H9 (cell line): ENCODE results near the gene CDH26. TPM values are rescaled to one million over a fixed set of nuclear protein-coding genes. Genes with fewer than 3 reads are reported as not detected.
A peak's percentile ranks its signal among the peaks of the same experiment; 100 is the strongest.

Experiments used
- DNase-seq: peaks from one replicate; pipeline ENCODE4 v3.0.0-alpha.2; 2017
- H2AFZ ChIP-seq: one replicate; pipeline ENCODE4 v1.6.1; 2013; ENCODE audit warnings: mild to moderate bottlenecking, low read length, control low read depth, moderate library complexity
- H2AK5ac ChIP-seq: 2 replicates; pipeline ENCODE4 v1.6.1; 2013; ENCODE audit warnings: low read length, control low read depth, mixed read lengths; ENCODE audit not compliant: insufficient read length
- H2BK120ac ChIP-seq: one replicate; pipeline ENCODE4 v1.6.1; 2013; ENCODE audit warnings: low read depth, mild to moderate bottlenecking, low read length, control low read depth, inconsistent platforms; ENCODE audit not compliant: poor library complexity, severe bottlenecking
- H2BK12ac ChIP-seq: 2 replicates; pipeline ENCODE4 v1.6.1; 2013; ENCODE audit warnings: low read length, control low read depth, mixed read lengths, low read depth; ENCODE audit not compliant: insufficient read length
- H2BK15ac ChIP-seq: 2 replicates; pipeline ENCODE4 v1.6.1; 2013; ENCODE audit warnings: low read depth, low read length, control low read depth
- H2BK20ac ChIP-seq: one replicate; pipeline ENCODE4 v1.6.1; 2013; ENCODE audit warnings: low read depth, mild to moderate bottlenecking, low read length, control low read depth, inconsistent platforms; ENCODE audit not compliant: poor library complexity, severe bottlenecking
- H2BK5ac ChIP-seq: 2 replicates; pipeline ENCODE4 v1.6.1; 2013; ENCODE audit warnings: low read length, control low read depth, mixed read lengths; ENCODE audit not compliant: insufficient read length
- H3K14ac ChIP-seq: 2 replicates; pipeline ENCODE4 v1.6.1; 2013; ENCODE audit warnings: low read length, control low read depth; ENCODE audit not compliant: insufficient read depth
- H3K18ac ChIP-seq: 2 replicates; pipeline ENCODE4 v1.6.1; 2013; ENCODE audit warnings: low read depth, mild to moderate bottlenecking, mixed read lengths, low read length, control low read depth; ENCODE audit not compliant: insufficient read length
- H3K23ac ChIP-seq: 2 replicates; pipeline ENCODE4 v1.6.1; 2013; ENCODE audit warnings: low read length, control low read depth, mixed read lengths, low read depth; ENCODE audit not compliant: insufficient read length
- H3K23me2 ChIP-seq: 2 replicates; pipeline ENCODE4 v1.6.1; 2013; ENCODE audit warnings: low read depth, mild to moderate bottlenecking, mixed read lengths, low read length, control low read depth; ENCODE audit not compliant: insufficient read length, poor library complexity, severe bottlenecking
- H3K27ac ChIP-seq: 2 replicates; pipeline ENCODE4 v1.5.1; 2013; ENCODE audit warnings: low read length, control low read depth, mixed read lengths, low read depth; ENCODE audit not compliant: insufficient read length
- H3K27me3 ChIP-seq: 2 replicates; pipeline ENCODE4 v1.6.1; 2013; ENCODE audit warnings: low read length, control low read depth, inconsistent platforms; ENCODE audit not compliant: insufficient read depth
- H3K4ac ChIP-seq: 2 replicates; pipeline ENCODE4 v1.6.1; 2013; ENCODE audit warnings: low read depth, mild to moderate bottlenecking, control low read depth, inconsistent platforms, low read length, moderate library complexity
- H3K4me1 ChIP-seq: 2 replicates; pipeline ENCODE4 v1.6.1; 2013; ENCODE audit warnings: low read length, control low read depth, inconsistent platforms; ENCODE audit not compliant: insufficient read depth
- H3K4me2 ChIP-seq: 2 replicates; pipeline ENCODE4 v1.6.1; 2013; ENCODE audit warnings: low read length, control low read depth, mixed read lengths; ENCODE audit not compliant: insufficient read length, insufficient read depth
- H3K56ac ChIP-seq: 2 replicates; pipeline ENCODE4 v1.6.1; 2013; ENCODE audit warnings: low read depth, mild to moderate bottlenecking, mixed read lengths, low read length, control low read depth; ENCODE audit not compliant: insufficient read length
- H3K79me1 ChIP-seq: 2 replicates; pipeline ENCODE4 v1.6.1; 2013; ENCODE audit warnings: low read depth, mild to moderate bottlenecking, moderate library complexity, low read length, control low read depth, inconsistent platforms; ENCODE audit not compliant: insufficient read depth, poor library complexity, severe bottlenecking
- H3K79me2 ChIP-seq: 2 replicates; pipeline ENCODE4 v1.6.1; 2013; ENCODE audit warnings: low read length, control low read depth, inconsistent platforms; ENCODE audit not compliant: insufficient read depth
- H3K9ac ChIP-seq: 2 replicates; pipeline ENCODE4 v1.6.1; 2013; ENCODE audit warnings: low read length, control low read depth, mixed read lengths; ENCODE audit not compliant: insufficient read length; ENCODE audit errors: extremely low read depth
- H3K9me3 ChIP-seq: one replicate; pipeline ENCODE4 v1.6.1; 2013; ENCODE audit warnings: low read depth, low read length, inconsistent platforms; ENCODE audit not compliant: control insufficient read depth
- H3T11ph ChIP-seq: one replicate; pipeline ENCODE4 v1.6.1; 2013; ENCODE audit warnings: mild to moderate bottlenecking, low read length, control low read depth, inconsistent platforms
- H4K20me1 ChIP-seq: one replicate; pipeline ENCODE4 v1.6.1; 2013; ENCODE audit not compliant: control insufficient read depth, insufficient read length, insufficient read depth
- H4K5ac ChIP-seq: 2 replicates; pipeline ENCODE4 v1.6.1; 2013; ENCODE audit warnings: low read depth, mild to moderate bottlenecking, mixed read lengths, low read length, control low read depth; ENCODE audit not compliant: insufficient read length
- H4K8ac ChIP-seq: replicated peaks from 2 replicates; pipeline ENCODE4 v1.6.1; 2013; ENCODE audit warnings: low read length, control low read depth, mixed read lengths, low read depth; ENCODE audit not compliant: insufficient read length
- H4K91ac ChIP-seq: 2 replicates; pipeline ENCODE4 v1.6.1; 2013; ENCODE audit warnings: low read depth, mild to moderate bottlenecking, moderate library complexity, mixed read lengths, low read length, control low read depth; ENCODE audit not compliant: insufficient read length
- H3K27ac Mint-ChIP-seq, 3 experiments: 2 replicates in 2 of 3; 3 replicates in 1 of 3; pipeline ENCODE4 v1.8.0; 2020 to 2021; ENCODE audit warnings: mixed read lengths in 3 of 3, mild to moderate bottlenecking in 1 of 3, moderate library complexity in 1 of 3
- H3K27me3 Mint-ChIP-seq: 2 replicates; pipeline ENCODE4 v1.8.0; 2021; ENCODE audit warnings: low read depth, mild to moderate bottlenecking, moderate library complexity, mixed read lengths
- H3K36me3 Mint-ChIP-seq, 3 experiments: 2 replicates in 2 of 3; 3 replicates in 1 of 3; pipeline ENCODE4 v1.8.0; 2020 to 2021; ENCODE audit warnings: low read depth in 3 of 3, mixed read lengths in 3 of 3; ENCODE audit not compliant: insufficient read depth in 1 of 3
- H3K4me1 Mint-ChIP-seq, 2 experiments: 2 replicates each; pipeline ENCODE4 v1.8.0; 2020; ENCODE audit warnings: mixed read lengths in 2 of 2
- H3K4me3 Mint-ChIP-seq, 2 experiments: 2 replicates in 1 of 2; 3 replicates in 1 of 2; pipeline ENCODE4 v1.8.0; 2020 to 2021; ENCODE audit warnings: mild to moderate bottlenecking in 2 of 2, mixed read lengths in 2 of 2, moderate library complexity in 1 of 2
- H3K9me3 Mint-ChIP-seq, 2 experiments: 2 replicates in 1 of 2; 3 replicates in 1 of 2; pipeline ENCODE4 v1.8.0; 2020; ENCODE audit warnings: mild to moderate bottlenecking in 2 of 2, mixed read lengths in 2 of 2, moderate library complexity in 1 of 2
- CTCF ChIP-seq: fragments of 200-600 bp; sonication (generic); conservative IDR thresholded peaks from 3 replicates; pipeline ENCODE4 v1.8.0; 2021; ENCODE audit warnings: antibody characterized with exemption, mild to moderate bottlenecking
- WGBS: extraction: QIAGEN DNeasy Blood & Tissue Kit; methylation state at CpG from one replicate; pipeline ENCODE4 v1.1.7; 2013; ENCODE audit warnings: missing lambda C conversion rate, low lambda C conversion rate, mixed read lengths; ENCODE audit not compliant: insufficient read length; ENCODE audit errors: extremely low coverage; 5-methylcytosine and 5-hydroxymethylcytosine counted together
- total RNA-seq: library from RNA; stranded (reverse); gene quantifications from 2 replicates; pipeline ENCODE4 v1.2.1, GENCODE V29; 2021

Gene CDH26
- total RNA-seq, 1 experiment from 2014 or later = 0.79 TPM

DNA sequence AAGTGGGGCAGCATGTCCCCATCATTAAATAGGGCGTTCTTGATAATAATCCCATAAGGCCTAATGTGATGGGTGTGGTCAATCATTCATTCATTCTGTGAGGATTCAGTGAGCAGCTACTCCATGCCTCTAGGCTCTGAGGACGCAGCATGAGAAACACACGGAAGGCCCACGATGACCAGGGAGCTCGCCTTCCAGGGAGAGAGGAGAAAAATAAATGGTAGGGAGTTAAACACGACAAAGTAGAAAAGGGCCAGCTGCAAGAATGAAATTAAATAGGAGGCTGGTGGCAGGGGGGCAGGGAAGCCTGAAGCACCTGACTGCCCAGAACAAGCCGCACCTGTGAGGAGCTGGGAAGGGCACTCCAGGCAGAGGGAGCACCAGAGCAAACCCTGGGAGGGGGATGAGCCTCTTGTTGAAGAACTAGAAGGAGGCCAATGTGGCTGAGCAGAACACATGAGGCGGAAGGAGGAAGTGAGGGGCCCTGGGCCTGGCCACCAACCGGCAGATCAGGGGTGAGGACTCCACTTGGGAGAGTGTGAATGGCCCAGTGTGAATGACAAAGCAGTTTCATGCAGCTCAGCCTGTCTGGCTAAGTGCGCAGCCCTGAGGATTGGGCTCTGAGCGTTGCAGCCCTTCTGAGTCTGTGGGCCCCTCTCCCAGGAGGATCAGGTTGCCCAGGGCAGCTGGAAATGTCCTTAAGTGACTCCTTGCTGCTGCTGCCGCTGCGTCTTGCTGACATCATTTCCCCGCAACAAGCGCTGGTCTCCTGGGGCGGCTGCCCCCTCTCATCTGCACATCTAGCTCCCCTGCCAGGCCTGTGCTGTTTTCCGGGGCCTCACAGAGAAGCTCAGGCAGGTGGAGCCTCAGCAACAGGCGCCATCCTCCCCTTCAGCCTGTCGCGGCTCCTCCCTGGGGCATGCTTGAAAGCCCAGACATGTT, 99.9 kb downstream of the CDH26 start:
- TF ChIP-seq CTCF = no peak
- Histone ChIP-seq H3T11ph (no peak overlapping the region), H2AFZ (no peak overlapping the region), H2AK5ac (no peak overlapping the region), H2BK5ac (no peak overlapping the region), H2BK12ac (no peak overlapping the region), H3K4me2 (no peak overlapping the region), H3K79me2 (no peaks in the 10 kb centered on the region), H2BK20ac (no peak overlapping the region), H3K56ac (no peak overlapping the region), H2BK120ac (no peak overlapping the region), H3K9ac (no peak overlapping the region), H3K79me1 (no peaks in the 10 kb centered on the region), H3K4me1 (no peaks in the 10 kb centered on the region), H3K27ac (no peak overlapping the region), H3K9me3 (no peaks in the 10 kb centered on the region), H4K8ac (no peak overlapping the region), H4K5ac (no peak overlapping the region), H2BK15ac (no peak overlapping the region), H3K14ac (no peak overlapping the region; the same call in 1 of the 2 replicates), H3K23me2 (no peaks in the 10 kb centered on the region), H3K4ac (no peak overlapping the region), H3K27me3 (no peaks in the 10 kb centered on the region), H4K20me1 (no peaks in the 10 kb centered on the region), H3K18ac (peak overlapping the region; percentile 10), H3K23ac (no peak overlapping the region), H4K91ac (no peak overlapping the region)
- peak overlapping the region; percentile 12 to 69 (median 21); a peak in 3 of 7 replicates for H3K27ac Mint-ChIP-seq
- peak; percentile 83 for DNase-seq
- no CpG with 5 or more reads among the region's 20 CpGs for WGBS
- H3K36me3 Mint-ChIP-seq = no peaks in the 10 kb centered on the region
- peaks cover 16 to 18% of the 10 kb centered on the region in 2 experiments for H3K4me1 Mint-ChIP-seq
- H3K4me3 Mint-ChIP-seq = no peak overlapping the region; a peak in 1 of 5 replicates
- H3K27me3 Mint-ChIP-seq = peaks cover 13% of the 10 kb centered on the region
- no peaks in the 10 kb centered on the region; a peak in 2 of 5 replicates for H3K9me3 Mint-ChIP-seq
